ENCODE results near the gene CCNG1. TPM values are rescaled to one million over a fixed set of nuclear protein-coding genes. Genes with fewer than 3 reads are reported as not detected.

Gene CCNG1
- total RNA-seq, 1 donor from 2014 or later = 173 TPM

GRCh38 chr5:163478126-163478981 is 41.0 kb downstream of the CCNG1 start:
- Histone ChIP-seq H3K4me3 (ENCODE audit: low read depth, low read length) (no peak overlapping the region), H3K27me3 (ENCODE audit: control insufficient read depth, insufficient read depth, low read length) (no peaks in the 10 kb centered on the region), H3K36me3 (ENCODE audit: control insufficient read depth, insufficient read depth, low read length) (no peaks in the 10 kb centered on the region)
- TF ChIP-seq CTCF (IDR thresholded peaks at IDR 0.05; ENCODE audit: insufficient read depth, low read length, severe bottlenecking) = no peak
- FAIRE-seq (no peak), DNase-seq (ENCODE audit: low read depth) (peak; percentile 72)

- no peak for DNase-seq (ENCODE audit: low read depth)
- no peak for FAIRE-seq
- Histone ChIP-seq H3K4me3 (ENCODE audit: low read depth, low read length) (no peak overlapping the region), H3K27me3 (ENCODE audit: control insufficient read depth, insufficient read depth, low read length) (no peaks in the 10 kb centered on the region), H3K36me3 (ENCODE audit: control insufficient read depth, insufficient read depth, low read length) (no peaks in the 10 kb centered on the region)
- no peak for TF ChIP-seq CTCF (IDR thresholded peaks at IDR 0.05; ENCODE audit: insufficient read depth, low read length, severe bottlenecking)
These were observed 41.5 kb downstream of the CCNG1 start for GRCh38 chr5:163478982-163479271.

- Histone ChIP-seq H3K4me3 (ENCODE audit: low read depth, low read length) (no peak overlapping the region), H3K36me3 (ENCODE audit: control insufficient read depth, insufficient read depth, low read length) (no peaks in the 10 kb centered on the region), H3K27me3 (ENCODE audit: control insufficient read depth, insufficient read depth, low read length) (no peaks in the 10 kb centered on the region)
- TF ChIP-seq CTCF (IDR thresholded peaks at IDR 0.05; ENCODE audit: insufficient read depth, low read length, severe bottlenecking) = peak; percentile 27
- FAIRE-seq = no peak
- DNase-seq (ENCODE audit: low read depth) = peak; percentile 52
These were observed 51.8 kb downstream of the CCNG1 start for GRCh38 chr5:163489055-163489744.

- TF ChIP-seq CTCF (IDR thresholded peaks at IDR 0.05; ENCODE audit: insufficient read depth, low read length, severe bottlenecking) = no peak
- Histone ChIP-seq H3K27me3 (ENCODE audit: control insufficient read depth, insufficient read depth, low read length) (no peaks in the 10 kb centered on the region), H3K36me3 (ENCODE audit: control insufficient read depth, insufficient read depth, low read length) (no peaks in the 10 kb centered on the region), H3K4me3 (ENCODE audit: low read depth, low read length) (no peak overlapping the region)
- no peak for DNase-seq (ENCODE audit: low read depth)
- FAIRE-seq = no peak
These were observed 52.3 kb downstream of the CCNG1 start for GRCh38 chr5:163489745-163490075.

Other genes with a start within 250 kb of the CCNG1 start
- 6.6 and 7.3 TPM in 2 replicates for gene NUDCD2, start 22.5 kb downstream of the CCNG1 start, total RNA-seq
- gene HMMR, start 23.0 kb downstream of the CCNG1 start, total RNA-seq = 0.53 and 1.4 TPM in 2 replicates
- gene MAT2B, start 68.0 kb downstream of the CCNG1 start, total RNA-seq = 41.5 and 71.1 TPM in 2 replicates

Measured in bronchial epithelial cell (primary cell).